ENCODE results near the gene DYRK3. TPM values are rescaled to one million over a fixed set of nuclear protein-coding genes. Genes with fewer than 3 reads are reported as not detected.

Gene DYRK3
- total RNA-seq, 1 experiment from 2014 or later = 14.4 TPM

DNA sequence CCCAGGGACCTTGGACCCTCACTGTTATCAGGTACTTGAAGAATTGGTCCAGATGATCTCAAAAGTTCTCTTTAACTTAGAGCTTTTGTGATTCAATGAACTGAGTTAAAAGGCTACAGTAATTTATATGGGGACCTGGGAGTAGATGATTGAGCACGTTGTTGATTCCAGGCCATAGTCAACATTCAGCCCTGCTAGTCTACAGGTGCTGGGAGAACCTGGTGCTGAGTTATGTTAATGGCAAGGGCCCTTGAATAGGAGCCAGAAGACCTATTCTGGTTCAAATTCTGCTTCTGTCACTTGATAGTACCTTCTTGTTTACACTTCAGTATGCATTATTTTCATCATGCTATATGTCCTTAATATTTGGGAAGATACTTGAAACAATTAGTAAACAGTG, 11.2 kb downstream of the DYRK3 start:
- H3K4me1 ChIP-seq = peaks cover 3% of the 10 kb centered on the region; the same call in 1 of the 2 replicates
- DNase-seq = no peak
- no peaks in the 10 kb centered on the region for H3K9me3 ChIP-seq (replicated peaks)
- no peak overlapping the region for H3K4me3 ChIP-seq
- H3K27ac ChIP-seq = no peak overlapping the region
- H3K36me3 ChIP-seq = peaks cover 13% of the 10 kb centered on the region; the same call in 1 of the 2 replicates
- no peaks in the 10 kb centered on the region for H3K27me3 ChIP-seq

DNA sequence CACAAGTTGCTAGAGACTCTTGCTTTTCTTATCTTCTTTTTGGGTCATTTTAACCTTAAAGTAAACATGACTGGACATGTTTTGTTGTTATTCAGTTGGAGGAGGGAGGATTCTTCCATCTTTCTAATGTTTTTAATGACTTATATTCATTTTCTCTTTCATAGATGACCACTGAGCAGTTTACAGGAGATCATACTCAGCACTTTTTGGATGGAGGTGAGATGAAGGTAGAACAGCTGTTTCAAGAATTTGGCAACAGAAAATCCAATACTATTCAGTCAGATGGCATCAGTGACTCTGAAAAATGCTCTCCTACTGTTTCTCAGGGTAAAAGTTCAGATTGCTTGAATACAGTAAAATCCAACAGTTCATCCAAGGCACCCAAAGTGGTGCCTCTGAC, 11.9 kb downstream of the DYRK3 start:
- H3K4me3 ChIP-seq = no peak overlapping the region
- H3K27ac ChIP-seq = no peak overlapping the region
- no peak for DNase-seq
- H3K36me3 ChIP-seq = peaks cover 13% of the 10 kb centered on the region; the same call in 1 of the 2 replicates
- H3K4me1 ChIP-seq = no peaks in the 10 kb centered on the region
- H3K9me3 ChIP-seq (replicated peaks) = no peaks in the 10 kb centered on the region
- H3K27me3 ChIP-seq = no peaks in the 10 kb centered on the region

DNA sequence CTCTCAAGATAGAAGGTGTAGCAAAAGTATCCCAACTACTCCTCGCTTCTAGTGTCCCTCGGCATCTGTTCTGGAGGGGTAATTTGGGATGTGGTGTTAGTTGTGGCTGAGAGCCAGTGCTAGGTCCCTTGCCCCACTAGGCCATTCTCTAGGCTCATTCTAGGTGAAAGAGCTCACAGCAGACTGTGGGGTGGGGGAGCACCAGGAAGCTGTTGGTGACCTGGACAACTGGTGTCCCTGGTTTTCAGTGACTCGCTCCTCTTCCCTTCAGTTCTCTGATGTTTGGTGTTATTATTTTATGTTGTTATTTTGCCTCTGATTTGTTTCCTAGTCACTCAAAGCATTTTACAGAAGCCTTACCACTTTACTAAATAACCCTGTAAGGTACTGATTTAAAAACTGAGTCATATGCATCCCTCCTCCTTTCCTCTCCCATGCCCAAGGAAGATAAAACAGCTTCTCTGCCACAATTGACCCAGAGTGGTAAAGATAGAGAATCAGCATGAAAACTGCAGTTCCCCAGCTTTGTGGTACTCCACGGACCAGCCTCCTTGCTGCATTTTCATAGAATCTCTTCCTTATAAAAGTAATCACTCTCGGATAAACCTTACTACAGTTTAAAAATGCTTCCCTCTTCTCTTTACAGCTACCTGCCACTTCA, 14.1 kb downstream of the DYRK3 start:
- Histone ChIP-seq H3K27me3 (no peaks in the 10 kb centered on the region), H3K27ac (no peak overlapping the region), H3K4me3 (no peak overlapping the region), H3K9me3 (replicated peaks) (no peaks in the 10 kb centered on the region), H3K4me1 (peaks cover 5% of the 10 kb centered on the region), H3K36me3 (peaks cover 13% of the 10 kb centered on the region; the same call in 1 of the 2 replicates)
- DNase-seq = no peak

- Histone ChIP-seq H3K27me3 (no peaks in the 10 kb centered on the region), H3K36me3 (peaks cover 13% of the 10 kb centered on the region; the same call in 1 of the 2 replicates), H3K9me3 (replicated peaks) (no peaks in the 10 kb centered on the region), H3K4me3 (no peak overlapping the region), H3K27ac (no peak overlapping the region), H3K4me1 (peaks cover 14% of the 10 kb centered on the region)
- no peak for DNase-seq
These were observed 15.7 kb downstream of the DYRK3 start for GRCh38 chr1:206651014-206651413.

GRCh38 chr1:206651958-206652890, 16.9 kb downstream of the DYRK3 start:
- Histone ChIP-seq H3K36me3 (peaks cover 13% of the 10 kb centered on the region; the same call in 1 of the 2 replicates), H3K9me3 (replicated peaks) (no peaks in the 10 kb centered on the region), H3K27me3 (no peaks in the 10 kb centered on the region), H3K4me1 (peaks cover 15% of the 10 kb centered on the region), H3K4me3 (no peak overlapping the region), H3K27ac (no peak overlapping the region)
- DNase-seq = peak in 1 of 2 experiments; percentile 31

DNA sequence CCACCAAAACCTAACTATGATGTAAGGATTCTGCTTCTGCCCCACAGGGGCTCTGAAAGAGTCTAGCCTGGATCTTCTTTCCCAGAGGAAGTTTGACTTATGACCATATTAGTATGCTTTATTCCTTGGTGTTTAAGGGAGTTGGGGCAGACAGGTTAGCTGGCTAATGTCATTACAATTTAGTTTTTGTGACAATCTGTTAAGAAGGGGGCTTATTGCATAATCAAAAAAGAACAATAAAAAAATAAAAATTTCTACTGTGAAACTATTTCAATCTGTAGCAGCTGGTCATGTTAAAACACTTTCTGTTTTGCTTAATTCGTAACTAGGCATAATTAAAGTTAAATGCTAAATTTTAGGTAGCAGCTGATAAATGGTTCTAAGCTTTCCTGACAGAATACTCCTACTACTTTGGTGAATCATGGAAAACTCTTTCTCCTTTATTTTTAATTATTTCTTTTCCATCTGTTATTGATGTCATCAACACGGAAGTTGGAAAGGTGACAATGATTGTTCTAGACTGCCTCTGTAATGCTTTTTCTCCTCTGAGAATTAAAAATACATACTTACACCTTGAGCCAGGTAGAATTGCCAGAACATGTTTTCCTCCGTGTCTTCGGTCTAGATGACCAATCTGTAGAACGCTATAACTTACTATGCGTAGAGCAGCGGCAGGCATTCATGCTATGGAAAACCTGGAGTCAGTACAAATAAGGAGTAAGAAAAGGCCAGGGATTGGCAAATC, 18.6 kb downstream of the DYRK3 start:
- peaks cover 28% of the 10 kb centered on the region for H3K4me1 ChIP-seq
- 0 out of 2 replicates have a peak, but pooled peaks cover 5% of the 10 kb centered on the region for H3K36me3 ChIP-seq
- H3K9me3 ChIP-seq (replicated peaks) = no peaks in the 10 kb centered on the region
- DNase-seq = no peak
- H3K27me3 ChIP-seq = no peaks in the 10 kb centered on the region
- no peak overlapping the region for H3K4me3 ChIP-seq
- no peak overlapping the region for H3K27ac ChIP-seq

- 0 out of 2 replicates have a peak, but pooled peaks cover 5% of the 10 kb centered on the region for H3K36me3 ChIP-seq
- H3K4me3 ChIP-seq = no peak overlapping the region
- no peak for DNase-seq
- no peaks in the 10 kb centered on the region for H3K27me3 ChIP-seq
- no peaks in the 10 kb centered on the region for H3K9me3 ChIP-seq (replicated peaks)
- H3K27ac ChIP-seq = no peak overlapping the region
- H3K4me1 ChIP-seq = peaks cover 36% of the 10 kb centered on the region
These were observed 19.5 kb downstream of the DYRK3 start for GRCh38 chr1:206654828-206655227.

- Histone ChIP-seq H3K4me3 (no peak overlapping the region), H3K4me1 (peaks cover 39% of the 10 kb centered on the region), H3K27ac (no peak overlapping the region), H3K9me3 (replicated peaks) (no peaks in the 10 kb centered on the region), H3K36me3 (0 out of 2 replicates have a peak, but pooled peaks cover 4% of the 10 kb centered on the region), H3K27me3 (no peaks in the 10 kb centered on the region)
- DNase-seq = peak; percentile 43 to 75
These were observed 20.1 kb downstream of the DYRK3 start for GRCh38 chr1:206655471-206655882.

DNA sequence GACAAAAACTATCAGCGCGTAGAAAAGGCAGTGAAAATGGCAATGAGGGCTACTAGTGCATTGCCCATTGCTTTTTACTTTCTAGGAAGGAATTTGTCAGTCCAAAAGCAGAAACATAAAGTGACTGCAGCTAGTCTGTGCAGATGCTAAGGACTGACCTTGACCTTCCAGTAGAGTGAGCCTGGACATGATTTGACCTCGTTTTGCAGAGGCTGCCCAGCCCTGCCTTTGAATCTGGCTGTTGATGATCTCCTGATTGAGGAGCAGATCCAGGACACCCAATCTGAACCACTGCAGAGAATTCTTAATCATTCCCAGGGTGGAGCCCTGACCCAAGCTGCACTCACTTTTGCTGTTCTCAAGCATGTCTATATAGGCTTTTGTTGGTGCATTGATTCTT, 21.6 kb downstream of the DYRK3 start:
- Histone ChIP-seq H3K27ac (no peak overlapping the region), H3K4me1 (peaks cover 39% of the 10 kb centered on the region), H3K36me3 (no peaks in the 10 kb centered on the region), H3K4me3 (no peak overlapping the region), H3K27me3 (no peaks in the 10 kb centered on the region), H3K9me3 (replicated peaks) (no peaks in the 10 kb centered on the region)
- DNase-seq = no peak

- no peaks in the 10 kb centered on the region for H3K36me3 ChIP-seq
- no peak for DNase-seq
- no peaks in the 10 kb centered on the region for H3K9me3 ChIP-seq (replicated peaks)
- H3K27me3 ChIP-seq = no peaks in the 10 kb centered on the region
- H3K4me1 ChIP-seq = peaks cover 39% of the 10 kb centered on the region
- peak overlapping the region; percentile 32 for H3K27ac ChIP-seq
- H3K4me3 ChIP-seq = no peak overlapping the region
These were observed 22.4 kb downstream of the DYRK3 start for GRCh38 chr1:206657751-206658150.

DNA sequence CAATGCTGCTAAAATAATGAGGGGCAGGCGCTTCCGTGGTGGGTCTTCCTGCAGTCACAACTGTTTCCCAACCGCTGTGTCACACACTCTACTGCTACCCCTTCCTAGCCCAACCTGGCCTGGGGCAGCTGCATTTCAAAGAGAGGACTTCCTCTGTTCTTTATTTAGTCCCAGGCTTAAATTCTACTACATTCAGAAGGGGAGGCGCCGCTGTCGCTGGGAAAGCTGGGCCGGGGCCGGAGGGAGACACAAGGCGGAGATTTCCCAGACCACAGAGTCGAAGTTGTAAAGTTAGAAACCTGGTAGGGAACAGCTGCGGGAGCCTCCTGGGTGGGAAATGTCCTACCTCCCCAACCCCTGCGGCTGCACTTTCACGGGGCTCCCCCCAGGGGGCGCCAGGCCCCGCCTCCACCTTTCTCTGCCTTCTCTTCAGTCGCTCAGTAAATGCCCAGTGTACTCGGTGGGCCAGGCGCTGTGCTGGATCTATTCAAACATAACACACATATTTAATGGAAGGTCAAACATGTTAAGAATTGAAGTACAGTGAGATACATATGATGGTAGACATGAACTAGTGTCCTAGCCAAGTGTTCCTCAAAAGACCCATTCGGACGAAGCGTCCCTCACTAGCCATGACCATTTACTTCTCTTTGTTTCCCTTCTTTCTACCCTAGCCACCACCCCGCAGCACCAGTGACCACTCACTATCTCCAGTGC, 23.1 kb downstream of the DYRK3 start:
- no peaks in the 10 kb centered on the region for H3K9me3 ChIP-seq (replicated peaks)
- H3K27ac ChIP-seq = peak overlapping the region; percentile 32
- peak; percentile 96 to 99 for DNase-seq
- no peaks in the 10 kb centered on the region for H3K27me3 ChIP-seq
- peaks cover 45% of the 10 kb centered on the region for H3K4me1 ChIP-seq
- no peak overlapping the region for H3K4me3 ChIP-seq
- no peaks in the 10 kb centered on the region for H3K36me3 ChIP-seq

DNA sequence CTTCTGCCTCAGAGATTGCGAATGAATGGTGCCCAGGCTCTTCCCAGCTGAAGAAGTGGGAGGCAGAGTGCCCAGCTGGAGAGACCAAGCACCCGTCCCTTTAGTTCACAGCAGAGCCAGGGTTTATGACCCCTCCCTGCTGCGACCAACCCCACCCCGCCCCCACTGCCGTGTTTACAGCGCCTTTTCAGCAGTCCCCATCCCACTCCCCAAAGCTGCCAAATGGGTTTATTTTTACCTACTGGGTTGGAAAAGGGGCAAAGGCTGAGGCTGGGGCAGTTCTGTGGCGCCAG, 23.6 kb downstream of the DYRK3 start:
- Histone ChIP-seq H3K36me3 (no peaks in the 10 kb centered on the region), H3K9me3 (replicated peaks) (no peaks in the 10 kb centered on the region), H3K27ac (no peak overlapping the region), H3K4me1 (peaks cover 49% of the 10 kb centered on the region), H3K4me3 (no peak overlapping the region), H3K27me3 (no peaks in the 10 kb centered on the region)
- no peak for DNase-seq

DNA sequence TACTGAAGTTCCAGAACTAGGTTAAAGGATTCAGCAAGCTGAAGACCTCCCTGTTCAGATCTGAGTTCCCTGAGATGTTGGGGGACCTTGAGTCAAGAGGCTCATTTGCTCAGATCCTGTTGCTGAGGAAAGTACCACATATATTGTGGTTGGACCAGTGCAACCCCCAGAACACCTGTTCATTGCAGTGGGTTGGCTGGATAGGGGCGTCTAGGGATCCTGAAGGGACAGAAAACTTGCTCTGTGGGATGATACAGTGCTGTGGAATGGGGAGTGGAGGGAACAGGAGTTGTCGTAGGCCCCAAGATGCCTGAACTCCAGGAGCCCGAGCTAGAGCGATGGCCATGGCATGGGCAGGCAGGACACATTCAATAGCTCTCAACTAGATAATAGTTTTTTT, 24.8 kb downstream of the DYRK3 start:
- H3K36me3 ChIP-seq = no peaks in the 10 kb centered on the region
- H3K4me3 ChIP-seq = no peak overlapping the region
- peaks cover 60% of the 10 kb centered on the region for H3K4me1 ChIP-seq
- no peaks in the 10 kb centered on the region for H3K9me3 ChIP-seq (replicated peaks)
- no peak overlapping the region for H3K27ac ChIP-seq
- H3K27me3 ChIP-seq = no peaks in the 10 kb centered on the region
- DNase-seq = peak; percentile 38 to 51

GRCh38 chr1:206661161-206661820, 26.0 kb downstream of the DYRK3 start:
- Histone ChIP-seq H3K9me3 (replicated peaks) (no peaks in the 10 kb centered on the region), H3K36me3 (no peaks in the 10 kb centered on the region), H3K27ac (no peak overlapping the region), H3K4me1 (peaks cover 57% of the 10 kb centered on the region), H3K4me3 (no peak overlapping the region), H3K27me3 (no peaks in the 10 kb centered on the region)
- no peak for DNase-seq

Data from SJCRH30 (cell line).